SJCRH30 (cell line): ENCODE data around the gene DSE. TPM values are rescaled to one million over a fixed set of nuclear protein-coding genes. Genes with fewer than 3 reads are reported as not detected.

ENCODE experiments used
- DNase-seq, 2 experiments: peaks; one replicate each; pipeline ENCODE4 v3.0.0-alpha.2; 2015 to 2020
- H3K27ac ChIP-seq: fragments of 250-450 bp; sonication (Bioruptor Pico); 2 replicates; pipeline ENCODE4 v1.5.1; 2020; ENCODE audit warnings: mild to moderate bottlenecking, moderate library complexity
- H3K27me3 ChIP-seq: fragments of 250-450 bp; sonication (Bioruptor Pico); 2 replicates; pipeline ENCODE4 v1.5.1; 2020; ENCODE audit warnings: mild to moderate bottlenecking, moderate library complexity
- H3K36me3 ChIP-seq: fragments of 250-450 bp; sonication (Bioruptor Pico); 2 replicates; pipeline ENCODE4 v1.5.1; 2020; ENCODE audit warnings: mild to moderate bottlenecking, moderate library complexity
- H3K4me1 ChIP-seq: fragments of 250-450 bp; sonication (Bioruptor Pico); 2 replicates; pipeline ENCODE4 v1.5.1; 2020; ENCODE audit warnings: mild to moderate bottlenecking, moderate library complexity
- H3K4me3 ChIP-seq: fragments of 250-450 bp; sonication (Bioruptor Pico); 2 replicates; pipeline ENCODE4 v1.5.1; 2020; ENCODE audit warnings: mild to moderate bottlenecking, moderate library complexity
- H3K9me3 ChIP-seq: fragments of 250-450 bp; sonication (Bioruptor Pico); replicated peaks from 2 replicates; pipeline ENCODE4 v1.5.1; 2020; ENCODE audit warnings: mild to moderate bottlenecking, moderate library complexity
- total RNA-seq: library from RNA; depleted of rRNA; stranded (reverse); fragments of >200 nt; shearing (Covaris generic); gene quantifications from 2 replicates; pipeline ENCODE4 v1.2.3, GENCODE V29; 2014

Gene DSE
- total RNA-seq, 1 experiment from 2014 or later, result 51.0 TPM

GRCh38 chr6:116387374-116387773 is 16.6 kb downstream of the DSE start:
- DNase-seq, result no peak
- Histone ChIP-seq H3K27ac (no peak overlapping the region), H3K4me3 (no peak overlapping the region), H3K9me3 (no peaks in the 10 kb centered on the region), H3K36me3 (0 out of 2 replicates have a peak, but pooled peaks cover 2% of the 10 kb centered on the region), H3K4me1 (peaks cover 23% of the 10 kb centered on the region; the same call in 1 of the 2 replicates), H3K27me3 (no peaks in the 10 kb centered on the region)

- no peak for DNase-seq
- H3K27ac ChIP-seq, result no peak overlapping the region
- no peak overlapping the region for H3K4me3 ChIP-seq
- peaks cover 27% of the 10 kb centered on the region; the same call in 1 of the 2 replicates for H3K4me1 ChIP-seq
- H3K36me3 ChIP-seq, result no peaks in the 10 kb centered on the region
- no peaks in the 10 kb centered on the region for H3K27me3 ChIP-seq
- no peaks in the 10 kb centered on the region for H3K9me3 ChIP-seq
These were observed 18.2 kb downstream of the DSE start for GRCh38 chr6:116388924-116389323.

DNA sequence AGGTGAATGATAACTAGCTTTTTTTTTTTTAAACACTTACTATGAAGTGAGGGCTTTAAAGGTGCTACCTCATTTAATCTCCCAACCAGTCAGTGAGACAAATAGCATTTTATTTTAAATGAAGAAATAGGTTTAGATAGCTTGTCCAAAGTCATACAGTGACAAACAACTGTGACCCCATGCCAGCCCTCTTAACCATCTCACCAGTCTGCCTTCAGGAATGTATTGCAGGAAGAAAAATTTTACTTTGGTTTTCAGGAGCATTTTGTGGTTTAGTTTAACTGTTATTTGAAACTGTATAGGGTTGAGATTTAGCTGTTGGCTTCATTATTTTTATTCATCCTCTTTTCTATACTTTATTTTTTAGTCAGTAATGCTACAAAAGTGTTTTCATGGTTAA is 18.6 kb downstream of the DSE start:
- peak in 1 of 2 experiments; percentile 17 for DNase-seq
- Histone ChIP-seq H3K27ac (no peak overlapping the region), H3K9me3 (no peaks in the 10 kb centered on the region), H3K4me1 (peaks cover 27% of the 10 kb centered on the region; the same call in 1 of the 2 replicates), H3K27me3 (no peaks in the 10 kb centered on the region), H3K36me3 (no peaks in the 10 kb centered on the region), H3K4me3 (no peak overlapping the region)

- no peaks in the 10 kb centered on the region for H3K36me3 ChIP-seq
- H3K27ac ChIP-seq, result no peak overlapping the region
These were observed 19.8 kb downstream of the DSE start for GRCh38 chr6:116390581-116390980.

DNA sequence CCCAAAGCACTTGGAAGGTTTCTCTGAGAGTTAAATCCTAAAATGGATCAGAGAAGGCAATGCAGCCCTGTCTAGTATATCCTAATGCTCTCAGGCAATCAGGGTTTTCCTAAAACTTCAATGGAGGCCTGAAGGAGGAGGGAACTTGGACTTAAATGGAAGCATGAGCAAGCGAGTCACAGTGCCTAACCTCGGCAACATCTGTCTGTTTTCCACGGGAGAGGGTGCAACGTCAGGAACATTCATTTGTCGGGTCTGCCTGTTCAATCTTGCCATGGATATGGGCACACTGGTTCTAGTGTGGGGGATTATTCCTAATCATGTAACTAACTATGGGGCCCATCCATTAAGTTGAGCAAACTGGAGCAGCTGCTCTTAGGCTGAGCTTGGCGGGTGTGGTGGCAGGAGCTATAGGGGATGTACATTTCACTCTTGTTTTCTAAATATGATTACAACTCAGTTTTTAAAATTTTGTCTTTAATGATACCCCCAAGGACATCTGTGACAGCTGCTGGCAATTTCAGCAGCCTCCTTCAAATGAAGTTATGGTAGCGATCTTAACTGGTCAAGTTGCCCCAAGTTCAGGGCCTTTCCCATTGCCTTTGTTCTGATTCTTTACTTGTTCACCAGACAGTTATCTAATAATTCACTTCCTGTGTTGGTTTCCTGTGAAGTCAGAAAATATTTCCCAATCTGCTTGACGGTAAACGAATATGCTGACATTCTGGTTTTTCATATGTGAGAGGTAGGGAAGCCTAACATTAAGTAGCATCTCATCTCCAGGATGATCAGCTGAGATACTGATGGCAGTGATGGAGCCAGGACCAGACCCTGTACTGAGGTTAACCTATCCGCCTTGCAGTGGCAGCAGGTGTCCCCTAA is 21.6 kb downstream of the DSE start:
- no peak overlapping the region for H3K4me3 ChIP-seq
- H3K27me3 ChIP-seq, result no peaks in the 10 kb centered on the region
- no peaks in the 10 kb centered on the region for H3K36me3 ChIP-seq
- H3K27ac ChIP-seq, result peak overlapping the region; percentile 9; the same call in 1 of the 2 replicates
- no peaks in the 10 kb centered on the region for H3K9me3 ChIP-seq
- DNase-seq, result peak in 1 of 2 experiments; percentile 32
- H3K4me1 ChIP-seq, result peaks cover 30% of the 10 kb centered on the region

More at GRCh38 chr6:116390581-116390980, 19.8 kb downstream of the DSE start:
- Histone ChIP-seq H3K4me1 (peaks cover 27% of the 10 kb centered on the region; the same call in 1 of the 2 replicates), H3K4me3 (no peak overlapping the region), H3K9me3 (no peaks in the 10 kb centered on the region), H3K27me3 (no peaks in the 10 kb centered on the region)
- DNase-seq, result no peak

DNA sequence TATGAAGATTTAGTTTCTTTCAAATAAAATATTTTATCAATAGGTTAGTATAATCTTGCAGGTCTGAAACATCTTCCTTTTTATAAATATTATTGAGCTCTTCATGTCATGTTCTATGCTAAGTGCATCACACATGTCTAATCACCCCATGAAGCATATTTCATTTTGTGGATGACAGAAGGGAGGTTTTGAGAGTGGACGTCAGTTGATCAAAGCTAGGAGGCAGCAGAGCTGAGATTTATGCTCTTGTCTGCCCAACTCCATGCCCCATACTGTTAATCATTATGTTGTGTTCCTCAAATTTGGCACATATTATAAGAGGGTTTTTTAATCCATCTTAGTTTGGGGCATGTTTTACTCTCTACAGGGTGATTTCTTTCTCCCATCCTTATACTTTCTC is 22.7 kb downstream of the DSE start:
- Histone ChIP-seq H3K27me3 (no peaks in the 10 kb centered on the region), H3K27ac (no peak overlapping the region)
- DNase-seq, result no peak

GRCh38 chr6:116395647-116396046 is 24.9 kb downstream of the DSE start:
- Histone ChIP-seq H3K9me3 (no peaks in the 10 kb centered on the region), H3K27ac (no peak overlapping the region), H3K36me3 (0 out of 2 replicates have a peak, but pooled peaks cover 4% of the 10 kb centered on the region), H3K27me3 (no peaks in the 10 kb centered on the region), H3K4me1 (peaks cover 43% of the 10 kb centered on the region), H3K4me3 (no peak overlapping the region)
- DNase-seq, result no peak

More for the DNA sequence above, 22.7 kb downstream of the DSE start:
- H3K36me3 ChIP-seq, result no peaks in the 10 kb centered on the region
- H3K9me3 ChIP-seq, result no peaks in the 10 kb centered on the region
- H3K4me3 ChIP-seq, result no peak overlapping the region
- peaks cover 40% of the 10 kb centered on the region for H3K4me1 ChIP-seq

GRCh38 chr6:116396441-116396840 is 25.7 kb downstream of the DSE start:
- Histone ChIP-seq H3K4me1 (peaks cover 42% of the 10 kb centered on the region), H3K27ac (no peak overlapping the region), H3K27me3 (no peaks in the 10 kb centered on the region), H3K36me3 (0 out of 2 replicates have a peak, but pooled peaks cover 4% of the 10 kb centered on the region), H3K9me3 (no peaks in the 10 kb centered on the region), H3K4me3 (no peak overlapping the region)
- DNase-seq, result peak in 1 of 2 experiments; percentile 13

DNA sequence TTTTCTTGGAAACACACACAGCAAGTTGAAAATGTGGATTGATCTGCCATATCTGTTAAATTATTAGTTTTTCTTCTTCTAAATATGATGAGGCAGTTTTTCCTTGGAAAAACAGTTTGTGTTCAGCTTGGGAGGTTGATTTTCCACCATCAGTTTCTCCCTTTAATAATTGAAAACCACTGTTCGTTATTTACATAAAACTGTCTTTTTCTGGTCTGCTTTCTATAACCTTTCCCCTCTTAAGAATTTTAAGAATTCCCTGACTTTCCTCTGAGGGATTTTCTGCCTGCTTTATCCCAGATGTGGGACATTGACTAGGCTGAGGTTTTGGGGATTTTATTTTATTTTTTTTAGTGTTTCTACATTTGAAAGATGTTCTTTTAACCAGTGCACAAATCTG is 27.2 kb downstream of the DSE start:
- peak overlapping the region; percentile 73 for H3K27ac ChIP-seq

GRCh38 chr6:116398316-116399010 is 27.7 kb downstream of the DSE start:
- Histone ChIP-seq H3K4me3 (peak overlapping the region; percentile 11), H3K4me1 (peaks cover 32% of the 10 kb centered on the region), H3K9me3 (no peaks in the 10 kb centered on the region), H3K27ac (peak overlapping the region; percentile 73), H3K36me3 (0 out of 2 replicates have a peak, but pooled peaks cover 4% of the 10 kb centered on the region), H3K27me3 (no peaks in the 10 kb centered on the region)
- DNase-seq, result peak; percentile 21 to 48

More for the DNA sequence above, 27.2 kb downstream of the DSE start:
- no peaks in the 10 kb centered on the region for H3K9me3 ChIP-seq
- peak overlapping the region; percentile 11 for H3K4me3 ChIP-seq
- H3K27me3 ChIP-seq, result no peaks in the 10 kb centered on the region
- 0 out of 2 replicates have a peak, but pooled peaks cover 4% of the 10 kb centered on the region for H3K36me3 ChIP-seq
- peak in 1 of 2 experiments; percentile 13 for DNase-seq
- H3K4me1 ChIP-seq, result peaks cover 32% of the 10 kb centered on the region

DNA sequence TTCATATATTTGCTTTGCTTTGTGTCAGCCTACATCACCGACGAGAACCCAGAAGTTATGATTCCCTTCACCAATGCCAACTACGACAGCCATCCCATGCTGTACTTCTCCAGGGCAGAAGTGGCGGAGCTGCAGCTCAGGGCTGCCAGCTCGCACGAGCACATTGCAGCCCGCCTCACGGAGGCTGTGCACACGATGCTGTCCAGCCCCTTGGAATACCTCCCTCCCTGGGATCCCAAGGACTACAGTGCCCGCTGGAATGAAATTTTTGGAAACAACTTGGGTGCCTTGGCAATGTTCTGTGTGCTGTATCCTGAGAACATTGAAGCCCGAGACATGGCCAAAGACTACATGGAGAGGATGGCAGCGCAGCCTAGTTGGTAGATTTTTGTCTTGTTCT is 28.5 kb downstream of the DSE start:
- H3K4me1 ChIP-seq, result peaks cover 32% of the 10 kb centered on the region
- no peak overlapping the region for H3K4me3 ChIP-seq
- H3K27me3 ChIP-seq, result no peaks in the 10 kb centered on the region
- H3K27ac ChIP-seq, result no peak overlapping the region
- no peaks in the 10 kb centered on the region for H3K9me3 ChIP-seq
- 0 out of 2 replicates have a peak, but pooled peaks cover 4% of the 10 kb centered on the region for H3K36me3 ChIP-seq
- no peak for DNase-seq

DNA sequence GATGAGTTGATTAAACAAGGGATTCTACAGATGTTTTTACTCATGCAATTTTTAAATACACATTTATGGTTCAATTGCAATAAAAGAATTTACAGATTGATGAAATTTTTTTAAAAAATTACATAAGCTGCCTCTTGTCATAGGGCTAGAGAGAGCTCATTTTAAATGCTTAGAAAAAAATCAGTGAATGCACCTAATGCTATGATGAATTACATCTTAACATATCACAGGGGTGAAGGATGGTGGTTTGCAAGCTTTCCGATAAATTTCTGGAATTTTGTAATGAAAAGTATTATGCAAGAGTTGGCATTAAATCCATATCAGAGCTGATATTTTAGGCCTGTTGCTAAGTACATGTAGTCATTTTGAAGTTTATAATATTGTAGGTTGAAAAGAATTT is 29.6 kb downstream of the DSE start:
- Histone ChIP-seq H3K4me1 (peaks cover 40% of the 10 kb centered on the region), H3K9me3 (no peaks in the 10 kb centered on the region), H3K27me3 (no peaks in the 10 kb centered on the region), H3K4me3 (no peak overlapping the region), H3K27ac (no peak overlapping the region), H3K36me3 (0 out of 2 replicates have a peak, but pooled peaks cover 4% of the 10 kb centered on the region)
- no peak for DNase-seq

DNA sequence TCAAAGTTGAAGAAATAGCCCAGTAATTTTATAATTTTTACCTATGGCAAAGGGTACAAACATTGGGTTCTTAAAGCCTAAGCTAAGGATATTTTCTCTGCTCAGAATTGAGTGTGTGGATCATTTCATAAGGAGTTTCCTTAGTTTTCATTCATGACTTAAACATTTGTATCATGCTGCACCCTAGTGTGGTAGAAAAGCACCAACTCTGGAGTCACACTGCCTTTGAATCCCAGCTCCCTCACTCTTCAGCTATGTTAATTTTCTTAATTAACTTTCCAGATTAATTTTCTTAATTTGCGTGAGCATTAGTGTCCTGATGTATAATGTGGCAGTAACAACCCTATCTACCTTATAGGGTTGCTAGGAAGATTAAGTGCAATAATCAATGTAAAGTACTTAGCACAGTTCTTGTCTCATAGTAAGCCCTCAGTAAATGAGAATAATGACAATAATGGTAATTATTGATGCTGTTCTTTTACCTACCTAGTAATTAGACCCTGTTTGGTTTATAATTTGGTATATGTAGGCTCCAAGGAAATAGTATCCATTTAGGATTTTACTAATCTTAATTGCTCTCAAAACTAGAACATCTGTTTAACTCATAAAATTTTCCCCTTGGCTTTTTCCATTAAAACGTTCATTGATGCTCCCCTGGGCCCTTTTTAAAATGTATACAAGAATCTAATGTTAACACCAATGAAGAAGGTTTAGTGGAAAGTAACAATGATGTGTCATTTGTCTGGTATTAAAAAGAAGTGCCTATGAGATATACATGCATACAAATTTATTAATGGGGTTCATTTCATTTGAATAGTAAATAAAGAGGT is 31.6 kb downstream of the DSE start:
- Histone ChIP-seq H3K27ac (no peak overlapping the region), H3K36me3 (0 out of 2 replicates have a peak, but pooled peaks cover 4% of the 10 kb centered on the region), H3K4me1 (peaks cover 51% of the 10 kb centered on the region), H3K4me3 (no peak overlapping the region), H3K27me3 (no peaks in the 10 kb centered on the region), H3K9me3 (no peaks in the 10 kb centered on the region)
- DNase-seq, result no peak

DNA sequence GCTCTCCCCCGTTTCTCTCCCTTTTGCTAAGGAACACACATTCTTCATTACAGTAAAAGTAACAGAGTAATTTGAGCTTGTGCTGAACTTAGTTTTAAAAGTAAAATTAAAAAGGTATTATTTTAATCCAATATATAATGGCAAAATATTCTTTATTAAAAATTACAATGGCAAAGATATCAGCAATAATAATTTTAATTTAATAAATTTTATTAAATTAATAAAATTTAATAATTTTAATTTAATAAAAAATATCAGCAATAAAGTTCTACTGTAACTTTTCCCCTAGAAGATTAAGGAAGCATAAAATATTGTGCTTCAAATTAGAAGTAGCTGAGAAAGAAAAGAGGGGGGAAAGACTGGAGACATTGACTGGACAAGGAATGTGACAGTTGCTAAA is 32.5 kb downstream of the DSE start:
- Histone ChIP-seq H3K4me3 (no peak overlapping the region), H3K36me3 (0 out of 2 replicates have a peak, but pooled peaks cover 4% of the 10 kb centered on the region), H3K9me3 (no peaks in the 10 kb centered on the region), H3K4me1 (peaks cover 46% of the 10 kb centered on the region), H3K27me3 (no peaks in the 10 kb centered on the region), H3K27ac (no peak overlapping the region)
- no peak for DNase-seq
